HepG2 (cell line): Measurements from ENCODE around the gene IPO13. TPM values are rescaled to one million over a fixed set of nuclear protein-coding genes. Genes with fewer than 3 reads are reported as not detected.

Experiments used
- AKAP8 ChIP-seq: sonication (generic); formaldehyde crosslinking; IDR thresholded peaks from 2 replicates; pipeline ENCODE4 v1.5.1; 2020; ENCODE audit warnings: mild to moderate bottlenecking, missing genetic modification reagents
- ARID4A ChIP-seq: sonication (generic); formaldehyde crosslinking; IDR thresholded peaks from 2 replicates; pipeline ENCODE4 v1.5.0; 2020; ENCODE audit warnings: mild to moderate bottlenecking, missing genetic modification reagents, borderline replicate concordance
- CAMTA2 ChIP-seq: sonication (generic); formaldehyde crosslinking; IDR thresholded peaks from 2 replicates; pipeline ENCODE4 v1.4.0; 2020; ENCODE audit warnings: mild to moderate bottlenecking, missing genetic modification reagents, borderline replicate concordance
- CREB1 ChIP-seq, 2 experiments: fragments of 450-650 bp in 1 of 2; IDR thresholded peaks; 2 replicates each; pipeline ENCODE4 v1.6.1; 2016 to 2017; ENCODE audit warnings: control low read depth in 1 of 2, mild to moderate bottlenecking in 1 of 2, missing compliant biosample characterization in 1 of 2, missing genetic modification characterization in 1 of 2
- FLYWCH1 ChIP-seq: sonication (generic); formaldehyde crosslinking; IDR thresholded peaks from 2 replicates; pipeline ENCODE4 v1.8.1; 2023; ENCODE audit warnings: mild to moderate bottlenecking, missing genetic modification reagents
- GZF1 ChIP-seq: sonication (generic); formaldehyde crosslinking; IDR thresholded peaks from 2 replicates; pipeline ENCODE4 v1.5.1; 2020; ENCODE audit warnings: mild to moderate bottlenecking, missing genetic modification reagents
- HOXA7 ChIP-seq: sonication (generic); formaldehyde crosslinking; IDR thresholded peaks from 2 replicates; pipeline ENCODE4 v1.8.1; 2022; ENCODE audit warnings: mild to moderate bottlenecking, missing genetic modification reagents, moderate library complexity
- HOXD1 ChIP-seq: sonication (generic); formaldehyde crosslinking; IDR thresholded peaks from 2 replicates; pipeline ENCODE4 v1.5.0; 2020; ENCODE audit warnings: missing genetic modification reagents
- LCORL ChIP-seq, 2 experiments: fragments of 450-650 bp in 1 of 2; sonication (generic) in 1 of 2; formaldehyde crosslinking in 1 of 2; IDR thresholded peaks; 2 replicates each; pipeline versions ENCODE4 v1.5.0 to v1.6.1; 2017 to 2020; ENCODE audit warnings: antibody characterized with exemption in 1 of 2, missing genetic modification reagents in 1 of 2
- NONO ChIP-seq, 2 experiments: fragments of 450-650 bp in 1 of 2; sonication (generic) in 1 of 2; formaldehyde crosslinking in 1 of 2; IDR thresholded peaks in 1 of 2; conservative IDR thresholded peaks in 1 of 2; 2 replicates each; pipeline versions ENCODE4 v1.6.1 to v1.8.0; 2017 to 2022; ENCODE audit warnings: mild to moderate bottlenecking in 1 of 2, missing genetic modification reagents in 1 of 2, moderate library complexity in 1 of 2
- ZNF232 ChIP-seq: sonication (generic); formaldehyde crosslinking; IDR thresholded peaks from 2 replicates; pipeline ENCODE4 v1.4.0; 2020; ENCODE audit warnings: missing genetic modification reagents, borderline replicate concordance
- ZNF597 ChIP-seq: sonication (generic); formaldehyde crosslinking; IDR thresholded peaks from 2 replicates; pipeline ENCODE4 v1.5.0; 2020; ENCODE audit warnings: missing genetic modification reagents
- ZNF644 ChIP-seq: IDR thresholded peaks from 2 replicates; pipeline ENCODE4 v1.6.1; 2016; ENCODE audit warnings: low read depth
- ZNF660 ChIP-seq: sonication (generic); formaldehyde crosslinking; IDR thresholded peaks from 2 replicates; pipeline ENCODE4 v1.5.1; 2020; ENCODE audit warnings: mild to moderate bottlenecking, low read depth, missing genetic modification reagents, borderline replicate concordance
- polyA plus RNA-seq, 8 experiments: library from polyadenylated mRNA; depleted of rRNA in 3 of 8; stranded (reverse) in 7 of 8; unstranded in 1 of 8; fragments of >200 nt; fragmentation: Illumina TruSeq in 4 of 8; extraction: Trizol in 4 of 8; gene quantifications; 2 replicates each; pipeline versions ENCODE4 v1.2.1 to v1.2.3, GENCODE V29; 2011 to 2016; ENCODE audit warnings: low read depth in 4 of 8, missing spikeins in 1 of 8, mixed read lengths in 1 of 8; ENCODE audit not compliant: insufficient read depth in 1 of 8
- total RNA-seq, 5 experiments: library from RNA; depleted of rRNA; stranded (reverse); fragments of >200 nt; fragmentation: Illumina TruSeq; extraction: Trizol; gene quantifications; 2 replicates each; pipeline ENCODE4 v1.2.3, GENCODE V29; 2016; ENCODE audit warnings: low read depth in 1 of 5
- TF ChIP-seq, protein P1 (sequence below): sonication (generic); formaldehyde crosslinking; IDR thresholded peaks from 2 replicates; pipeline ENCODE4 v1.4.0; 2020; ENCODE audit warnings: missing genetic modification reagents
- TF ChIP-seq, protein P2 (sequence below): IDR thresholded peaks from 2 replicates; pipeline ENCODE4 v1.6.1; 2012; ENCODE audit warnings: low read length, improper control_type of control experiment

The IPO13 gene
- total and polyA plus RNA-seq, 2 of the 13 experiments (the other 11 are each of a cell fraction or from before 2014, with no cell fraction given) = 12.9 to 15.6 TPM

- TF ChIP-seq ARID4A (CRISPR knock-in tag) = peak; percentile 37; the same call in 1 of the 2 replicates
- TF ChIP-seq NONO (IDR thresholded peaks at IDR 0.05) = no peak
- no peak for TF ChIP-seq NONO (CRISPR knock-in tag; conservative IDR thresholded peaks at IDR 0.05)
- TF ChIP-seq CAMTA2 = no peak
- no peak for TF ChIP-seq ZNF597 (CRISPR knock-in tag)
- TF ChIP-seq, protein P1, sequence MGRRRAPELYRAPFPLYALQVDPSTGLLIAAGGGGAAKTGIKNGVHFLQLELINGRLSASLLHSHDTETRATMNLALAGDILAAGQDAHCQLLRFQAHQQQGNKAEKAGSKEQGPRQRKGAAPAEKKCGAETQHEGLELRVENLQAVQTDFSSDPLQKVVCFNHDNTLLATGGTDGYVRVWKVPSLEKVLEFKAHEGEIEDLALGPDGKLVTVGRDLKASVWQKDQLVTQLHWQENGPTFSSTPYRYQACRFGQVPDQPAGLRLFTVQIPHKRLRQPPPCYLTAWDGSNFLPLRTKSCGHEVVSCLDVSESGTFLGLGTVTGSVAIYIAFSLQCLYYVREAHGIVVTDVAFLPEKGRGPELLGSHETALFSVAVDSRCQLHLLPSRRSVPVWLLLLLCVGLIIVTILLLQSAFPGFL (CRISPR knock-in tag) = no peak
- no peak; the same call in 1 of the 2 replicates for TF ChIP-seq AKAP8 (CRISPR knock-in tag)
- TF ChIP-seq FLYWCH1 = no peak
- TF ChIP-seq GZF1 (CRISPR knock-in tag) = no peak
- TF ChIP-seq LCORL (IDR thresholded peaks at IDR 0.05) = no peak
- TF ChIP-seq LCORL (CRISPR knock-in tag; IDR thresholded peaks at IDR 0.05) = peak; percentile 82; the same call in 1 of the 2 replicates
- no peak for TF ChIP-seq HOXA7 (CRISPR knock-in tag)
- TF ChIP-seq ZNF232 (CRISPR knock-in tag) = no peak
- TF ChIP-seq ZNF660 = no peak
- TF ChIP-seq HOXD1 (CRISPR knock-in tag) = no peak
- no peak for TF ChIP-seq ZNF644 (CRISPR knock-in tag)
- no peak for TF ChIP-seq CREB1 (IDR thresholded peaks at IDR 0.05)
- TF ChIP-seq CREB1 (CRISPR knock-in tag; IDR thresholded peaks at IDR 0.05) = peak; percentile 52; the same call in 1 of the 2 replicates
- TF ChIP-seq, protein P2, sequence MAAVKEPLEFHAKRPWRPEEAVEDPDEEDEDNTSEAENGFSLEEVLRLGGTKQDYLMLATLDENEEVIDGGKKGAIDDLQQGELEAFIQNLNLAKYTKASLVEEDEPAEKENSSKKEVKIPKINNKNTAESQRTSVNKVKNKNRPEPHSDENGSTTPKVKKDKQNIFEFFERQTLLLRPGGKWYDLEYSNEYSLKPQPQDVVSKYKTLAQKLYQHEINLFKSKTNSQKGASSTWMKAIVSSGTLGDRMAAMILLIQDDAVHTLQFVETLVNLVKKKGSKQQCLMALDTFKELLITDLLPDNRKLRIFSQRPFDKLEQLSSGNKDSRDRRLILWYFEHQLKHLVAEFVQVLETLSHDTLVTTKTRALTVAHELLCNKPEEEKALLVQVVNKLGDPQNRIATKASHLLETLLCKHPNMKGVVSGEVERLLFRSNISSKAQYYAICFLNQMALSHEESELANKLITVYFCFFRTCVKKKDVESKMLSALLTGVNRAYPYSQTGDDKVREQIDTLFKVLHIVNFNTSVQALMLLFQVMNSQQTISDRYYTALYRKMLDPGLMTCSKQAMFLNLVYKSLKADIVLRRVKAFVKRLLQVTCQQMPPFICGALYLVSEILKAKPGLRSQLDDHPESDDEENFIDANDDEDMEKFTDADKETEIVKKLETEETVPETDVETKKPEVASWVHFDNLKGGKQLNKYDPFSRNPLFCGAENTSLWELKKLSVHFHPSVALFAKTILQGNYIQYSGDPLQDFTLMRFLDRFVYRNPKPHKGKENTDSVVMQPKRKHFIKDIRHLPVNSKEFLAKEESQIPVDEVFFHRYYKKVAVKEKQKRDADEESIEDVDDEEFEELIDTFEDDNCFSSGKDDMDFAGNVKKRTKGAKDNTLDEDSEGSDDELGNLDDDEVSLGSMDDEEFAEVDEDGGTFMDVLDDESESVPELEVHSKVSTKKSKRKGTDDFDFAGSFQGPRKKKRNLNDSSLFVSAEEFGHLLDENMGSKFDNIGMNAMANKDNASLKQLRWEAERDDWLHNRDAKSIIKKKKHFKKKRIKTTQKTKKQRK = no peak
These were observed 40.6 kb downstream of the IPO13 start (continued) for GRCh38 chr1:43987159-43987902.
